A549 (cell line): ENCODE results near the gene XDH.

ENCODE experiments used
- BHLHE40 ChIP-seq: IDR thresholded peaks from 2 replicates; pipeline ENCODE4 v1.6.1; 2012; ENCODE audit warnings: low read depth, low read length, inconsistent platforms
- CBX2 ChIP-seq: fragments of 200-600 bp; sonication (generic); IDR thresholded peaks from 2 replicates; pipeline ENCODE4 v1.6.1; 2016; ENCODE audit warnings: low read depth, mild to moderate bottlenecking, borderline replicate concordance
- HDAC2 ChIP-seq: fragments of 200-600 bp; sonication (generic); IDR thresholded peaks from 2 replicates; pipeline ENCODE4 v1.6.1; 2016
- HOXA7 ChIP-seq: fragments of 250-450 bp; sonication (Bioruptor Pico); IDR thresholded peaks from 2 replicates; pipeline ENCODE4 v1.5.0; 2020; ENCODE audit warnings: mild to moderate bottlenecking, moderate library complexity
- NPAS2 ChIP-seq: fragments of 250-450 bp; sonication (Bioruptor Pico); IDR thresholded peaks from 2 replicates; pipeline ENCODE4 v1.8.0; 2022; ENCODE audit warnings: mild to moderate bottlenecking, moderate library complexity, borderline replicate concordance
- POLR2A ChIP-seq: IDR thresholded peaks from 2 replicates; pipeline ENCODE4 v1.6.1; 2012; ENCODE audit warnings: mild to moderate bottlenecking, low read length
- RAD21 ChIP-seq, 2 experiments: fragments of >200 bp in 1 of 2; sonication (Bioruptor Twin) in 1 of 2; formaldehyde crosslinking in 1 of 2; IDR thresholded peaks in 1 of 2; conservative IDR thresholded peaks in 1 of 2; 2 replicates in 1 of 2; 3 replicates in 1 of 2; pipeline ENCODE4 v1.6.1; 2012 to 2018; ENCODE audit warnings: inconsistent platforms in 1 of 2
- RCOR1 ChIP-seq: fragments of 150-350 bp; IDR thresholded peaks from 2 replicates; pipeline ENCODE4 v1.6.1; 2014; ENCODE audit warnings: antibody characterized with exemption, low read length, low read depth
- ZC3H11A ChIP-seq: fragments of 450-650 bp; IDR thresholded peaks from 2 replicates; pipeline ENCODE4 v1.6.1; 2014; ENCODE audit warnings: antibody characterized with exemption, mild to moderate bottlenecking
- TF ChIP-seq, protein P1 (sequence below): fragments of 150-350 bp; IDR thresholded peaks from 2 replicates; pipeline ENCODE4 v1.6.1; 2014; ENCODE audit warnings: low read depth, mild to moderate bottlenecking, low read length
- TF ChIP-seq, protein P2 (sequence below): fragments of >200 bp; sonication (Bioruptor Twin); formaldehyde crosslinking; IDR thresholded peaks from 3 replicates; pipeline ENCODE4 v1.5.1; 2016

GRCh38 chr2:31319406-31320175, 95.0 kb downstream of the XDH start:
- TF ChIP-seq NPAS2 (CRISPR knock-in tag) (no peak), HDAC2 (no peak), ZC3H11A (no peak), RAD21 (conservative IDR thresholded peaks at IDR 0.05 in 1 of 2, IDR thresholded peaks at IDR 0.05 in 1 of 2) (no peak), POLR2A (no peak), BHLHE40 (no peak), HOXA7 (CRISPR knock-in tag) (no peak), RCOR1 (no peak), CBX2 (no peak)
- TF ChIP-seq, protein P1, sequence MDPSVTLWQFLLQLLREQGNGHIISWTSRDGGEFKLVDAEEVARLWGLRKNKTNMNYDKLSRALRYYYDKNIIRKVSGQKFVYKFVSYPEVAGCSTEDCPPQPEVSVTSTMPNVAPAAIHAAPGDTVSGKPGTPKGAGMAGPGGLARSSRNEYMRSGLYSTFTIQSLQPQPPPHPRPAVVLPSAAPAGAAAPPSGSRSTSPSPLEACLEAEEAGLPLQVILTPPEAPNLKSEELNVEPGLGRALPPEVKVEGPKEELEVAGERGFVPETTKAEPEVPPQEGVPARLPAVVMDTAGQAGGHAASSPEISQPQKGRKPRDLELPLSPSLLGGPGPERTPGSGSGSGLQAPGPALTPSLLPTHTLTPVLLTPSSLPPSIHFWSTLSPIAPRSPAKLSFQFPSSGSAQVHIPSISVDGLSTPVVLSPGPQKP, result no peak
- TF ChIP-seq, protein P2, sequence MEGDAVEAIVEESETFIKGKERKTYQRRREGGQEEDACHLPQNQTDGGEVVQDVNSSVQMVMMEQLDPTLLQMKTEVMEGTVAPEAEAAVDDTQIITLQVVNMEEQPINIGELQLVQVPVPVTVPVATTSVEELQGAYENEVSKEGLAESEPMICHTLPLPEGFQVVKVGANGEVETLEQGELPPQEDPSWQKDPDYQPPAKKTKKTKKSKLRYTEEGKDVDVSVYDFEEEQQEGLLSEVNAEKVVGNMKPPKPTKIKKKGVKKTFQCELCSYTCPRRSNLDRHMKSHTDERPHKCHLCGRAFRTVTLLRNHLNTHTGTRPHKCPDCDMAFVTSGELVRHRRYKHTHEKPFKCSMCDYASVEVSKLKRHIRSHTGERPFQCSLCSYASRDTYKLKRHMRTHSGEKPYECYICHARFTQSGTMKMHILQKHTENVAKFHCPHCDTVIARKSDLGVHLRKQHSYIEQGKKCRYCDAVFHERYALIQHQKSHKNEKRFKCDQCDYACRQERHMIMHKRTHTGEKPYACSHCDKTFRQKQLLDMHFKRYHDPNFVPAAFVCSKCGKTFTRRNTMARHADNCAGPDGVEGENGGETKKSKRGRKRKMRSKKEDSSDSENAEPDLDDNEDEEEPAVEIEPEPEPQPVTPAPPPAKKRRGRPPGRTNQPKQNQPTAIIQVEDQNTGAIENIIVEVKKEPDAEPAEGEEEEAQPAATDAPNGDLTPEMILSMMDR, result no peak
